K562 (cell line): ENCODE results near the gene ITPR2. TPM values are rescaled to one million over a fixed set of nuclear protein-coding genes. Genes with fewer than 3 reads are reported as not detected.

ENCODE experiments used
- CHD1 ChIP-seq: fragments of 200-600 bp; sonication (generic); IDR thresholded peaks from one replicate; pipeline ENCODE4 v1.6.1; 2012; ENCODE audit warnings: mild to moderate bottlenecking, moderate library complexity, low read length, inconsistent platforms
- CUX1 ChIP-seq: fragments of 200-800 bp; sonication (Bioruptor generic); IDR thresholded peaks from 2 replicates; pipeline ENCODE4 v1.6.1; 2016; ENCODE audit warnings: missing genetic modification characterization, missing compliant biosample characterization
- FOXO4 ChIP-seq: fragments of 450-650 bp; formaldehyde crosslinking; IDR thresholded peaks from 2 replicates; pipeline ENCODE4 v1.4.0; 2020; ENCODE audit warnings: mild to moderate bottlenecking, moderate library complexity
- HBP1 ChIP-seq: fragments of 450-650 bp; formaldehyde crosslinking; IDR thresholded peaks from 2 replicates; pipeline ENCODE4 v1.4.0; 2022; ENCODE audit warnings: missing genetic modification characterization
- MBD1 ChIP-seq: fragments of 250-450 bp; sonication (Bioruptor Pico); IDR thresholded peaks from 2 replicates; pipeline ENCODE4 v1.8.0; 2022; ENCODE audit warnings: inconsistent platforms
- MIER1 ChIP-seq: fragments of 450-650 bp; IDR thresholded peaks from 2 replicates; pipeline ENCODE4 v1.6.1; 2016; ENCODE audit warnings: antibody characterized with exemption, mild to moderate bottlenecking, low read depth
- NCOA1 ChIP-seq: fragments of 450-650 bp; IDR thresholded peaks from 2 replicates; pipeline ENCODE4 v1.6.1; 2016; ENCODE audit warnings: low read depth
- NRF1 ChIP-seq, 2 experiments: fragments of 450-650 bp; IDR thresholded peaks in 1 of 2; conservative IDR thresholded peaks in 1 of 2; 2 replicates each; pipeline ENCODE4 v1.6.1; 2014; ENCODE audit warnings: mild to moderate bottlenecking in 2 of 2
- PATZ1 ChIP-seq: fragments of 250-450 bp; sonication (Bioruptor Pico); IDR thresholded peaks from 2 replicates; pipeline ENCODE4 v1.5.0; 2020; ENCODE audit warnings: mild to moderate bottlenecking, borderline replicate concordance
- PPARD ChIP-seq: fragments of 250-450 bp; sonication (Bioruptor Pico); IDR thresholded peaks from 2 replicates; pipeline ENCODE4 v1.8.0; 2022; ENCODE audit warnings: inconsistent platforms, mild to moderate bottlenecking, moderate library complexity
- ZNF146 ChIP-seq: IDR thresholded peaks from one replicate; pipeline ENCODE4 v1.6.1; 2018; ENCODE audit warnings: missing compliant biosample characterization; ENCODE audit not compliant: unreplicated experiment
- ZNF512 ChIP-seq: IDR thresholded peaks from 2 replicates; pipeline ENCODE4 v1.6.1; 2016; ENCODE audit warnings: missing genetic modification characterization, missing compliant biosample characterization
- ZSCAN32 ChIP-seq: fragments of 450-650 bp; formaldehyde crosslinking; IDR thresholded peaks from 2 replicates; pipeline ENCODE4 v1.4.0; 2020; ENCODE audit warnings: mild to moderate bottlenecking, moderate library complexity
- polyA plus RNA-seq, 8 experiments: library from polyadenylated mRNA; depleted of rRNA in 4 of 8; stranded (reverse) in 5 of 8; unstranded in 3 of 8; fragments of >200 nt; fragmentation: Nextera tagmentation in 2 of 8; fragmentation: Illumina TruSeq in 1 of 8; extraction: Ambion mirVana in 2 of 8; extraction: Trizol in 1 of 8; gene quantifications; 2 replicates each; pipeline versions ENCODE4 v1.2.1 to v1.2.3, GENCODE V29; 2011 to 2014; ENCODE audit warnings: inconsistent platforms in 1 of 8, missing spikeins in 1 of 8
- total RNA-seq, 7 experiments: library from RNA; depleted of rRNA in 6 of 7; stranded (reverse); fragments of >200 nt in 6 of 7; fragmentation: Illumina TruSeq in 2 of 7; extraction: Trizol in 2 of 7; gene quantifications; 2 replicates each; pipeline versions ENCODE4 v1.2.1 to v1.2.3, GENCODE V29; 2011 to 2021; ENCODE audit warnings: low replicate concordance in 1 of 7

Gene ITPR2
- total and polyA plus RNA-seq, 9 of the 15 experiments (the other 6 are each of a cell fraction or from before 2014, with no cell fraction given) = 0.21 to 3.3 (median 0.95) TPM

GRCh38 chr12:26691234-26691970 is 141.6 kb downstream of the ITPR2 start (continued):
- TF ChIP-seq PATZ1 (CRISPR knock-in tag) = no peak
- TF ChIP-seq CHD1 = no peak
- TF ChIP-seq NCOA1 = no peak
- TF ChIP-seq MIER1 = no peak
- TF ChIP-seq ZSCAN32 (CRISPR knock-in tag) = no peak
- TF ChIP-seq MBD1 = no peak
- TF ChIP-seq ZNF146 (CRISPR knock-in tag) = no peak
- TF ChIP-seq FOXO4 (CRISPR knock-in tag) = no peak
- TF ChIP-seq ZNF512 (tag) = no peak
- TF ChIP-seq CUX1 (CRISPR knock-in tag) = no peak
- peak in 1 of 2 experiments; percentile 45; a peak in 1 of 4 replicates for TF ChIP-seq NRF1 (conservative IDR thresholded peaks at IDR 0.05 in 1 of 2, IDR thresholded peaks at IDR 0.05 in 1 of 2)
- TF ChIP-seq PPARD = no peak
- TF ChIP-seq HBP1 (CRISPR knock-in tag) = 0 out of 2 replicates have a peak, but pooled peaks have one; percentile 28
